HuH-7 (cell line): ENCODE data around the gene SLC25A26.

Experiments
- DNase-seq: peaks from one replicate; pipeline ENCODE4 v3.0.0; 2011; ENCODE audit warnings: low spot score

Gene SLC25A26

GRCh38 chr3:66377800-66378199 lies 157.0 kb downstream of the SLC25A26 start:
- no peak for DNase-seq

GRCh38 chr3:66378256-66378655 lies 157.5 kb downstream of the SLC25A26 start:
- DNase-seq: no peak

GRCh38 chr3:66379565-66379964 lies 158.8 kb downstream of the SLC25A26 start:
- DNase-seq: no peak

- no peak for DNase-seq
Observed at GRCh38 chr3:66380200-66380932, 159.6 kb downstream of the SLC25A26 start.

GRCh38 chr3:66381626-66382025 lies 160.8 kb downstream of the SLC25A26 start:
- DNase-seq: no peak

- DNase-seq: no peak
Observed at GRCh38 chr3:66382142-66382541, 161.3 kb downstream of the SLC25A26 start.

- DNase-seq: no peak
Observed at GRCh38 chr3:66383023-66383422, 162.2 kb downstream of the SLC25A26 start.

- DNase-seq: no peak
Observed at GRCh38 chr3:66383998-66384745, 163.4 kb downstream of the SLC25A26 start.

GRCh38 chr3:66385066-66385465 lies 164.3 kb downstream of the SLC25A26 start:
- no peak for DNase-seq

- no peak for DNase-seq
Observed at GRCh38 chr3:66386011-66386924, 165.5 kb downstream of the SLC25A26 start.

- DNase-seq: no peak
Observed at GRCh38 chr3:66386925-66387650, 166.3 kb downstream of the SLC25A26 start.

GRCh38 chr3:66390013-66390412 lies 169.2 kb downstream of the SLC25A26 start:
- DNase-seq: no peak

- no peak for DNase-seq
Observed at GRCh38 chr3:66392512-66392911, 171.7 kb downstream of the SLC25A26 start.

- DNase-seq: no peak
Observed at GRCh38 chr3:66392966-66393332, 172.1 kb downstream of the SLC25A26 start.

- DNase-seq: no peak
Observed at GRCh38 chr3:66393333-66394005, 172.7 kb downstream of the SLC25A26 start.

GRCh38 chr3:66394019-66394752 lies 173.4 kb downstream of the SLC25A26 start:
- no peak for DNase-seq

- DNase-seq: no peak
Observed at GRCh38 chr3:66394753-66395249, 174.0 kb downstream of the SLC25A26 start.

- no peak for DNase-seq
Observed at GRCh38 chr3:66395635-66396034, 174.8 kb downstream of the SLC25A26 start.

GRCh38 chr3:66396161-66396760 lies 175.5 kb downstream of the SLC25A26 start:
- DNase-seq: no peak

GRCh38 chr3:66396888-66397287 lies 176.1 kb downstream of the SLC25A26 start:
- DNase-seq: no peak
